GM06990 (cell line): Measurements from ENCODE around the gene HRH3.

Source experiments
- DNase-seq: peaks from one replicate; pipeline ENCODE4 v3.0.0-alpha.2; 2011; ENCODE audit not compliant: insufficient read length; ENCODE audit errors: extremely low read depth
- H3K27me3 ChIP-seq: replicated peaks from 2 replicates; pipeline ENCODE4 v1.6.0; 2011; ENCODE audit warnings: low read length; ENCODE audit not compliant: control insufficient read depth, insufficient read depth
- H3K36me3 ChIP-seq: 2 replicates; pipeline ENCODE4 v1.5.1; 2011; ENCODE audit warnings: low read length; ENCODE audit not compliant: control insufficient read depth, insufficient read depth
- H3K4me3 ChIP-seq: replicated peaks from 2 replicates; pipeline ENCODE4 v1.5.1; 2011; ENCODE audit warnings: low read depth, mild to moderate bottlenecking, control low read depth, low read length
- CTCF ChIP-seq: IDR thresholded peaks from 2 replicates; pipeline ENCODE4 v1.5.1; 2011; ENCODE audit warnings: low read length, control low read depth, mild to moderate bottlenecking, inconsistent platforms; ENCODE audit not compliant: insufficient read depth, poor library complexity, severe bottlenecking

Gene HRH3

GRCh38 chr20:62215020-62215990 lies 4.8 kb downstream of the HRH3 start:
- no peak for DNase-seq
- no peak for TF ChIP-seq CTCF
- Histone ChIP-seq H3K27me3 (no peaks in the 10 kb centered on the region; the same call in 1 of the 2 replicates), H3K4me3 (no peak overlapping the region), H3K36me3 (no peaks in the 10 kb centered on the region)

DNA sequence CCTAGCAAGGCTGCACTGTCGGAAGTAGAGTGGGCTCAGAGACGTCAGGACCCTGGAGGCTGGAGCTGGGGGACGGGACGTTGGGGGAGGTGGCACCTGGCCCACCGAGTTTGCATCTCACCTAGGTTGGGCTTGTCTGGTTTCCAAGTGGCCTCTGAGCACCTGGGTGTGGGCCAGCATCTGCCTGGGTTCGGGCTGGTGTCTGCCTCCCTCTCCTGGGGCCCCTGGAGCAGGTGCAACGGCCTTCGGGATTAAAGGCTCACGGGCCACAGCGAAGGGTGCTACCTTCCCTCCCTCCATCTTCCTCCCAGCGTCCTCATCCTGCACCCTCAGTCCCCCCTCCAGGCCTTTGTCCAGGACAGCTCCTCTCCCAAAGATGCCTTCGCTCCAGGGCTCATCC lies 6.0 kb downstream of the HRH3 start:
- DNase-seq = no peak
- no peaks in the 10 kb centered on the region; the same call in 1 of the 2 replicates for H3K27me3 ChIP-seq
- no peak for TF ChIP-seq CTCF
- H3K36me3 ChIP-seq = no peaks in the 10 kb centered on the region
- H3K4me3 ChIP-seq = no peak overlapping the region

- DNase-seq = no peak
- H3K4me3 ChIP-seq = no peak overlapping the region
- H3K27me3 ChIP-seq = no peaks in the 10 kb centered on the region; the same call in 1 of the 2 replicates
- no peak for TF ChIP-seq CTCF
- H3K36me3 ChIP-seq = no peaks in the 10 kb centered on the region
Observed at GRCh38 chr20:62212299-62212698, 7.8 kb downstream of the HRH3 start.

GRCh38 chr20:62211769-62212288 lies 8.2 kb downstream of the HRH3 start:
- no peak for DNase-seq
- TF ChIP-seq CTCF = no peak
- H3K4me3 ChIP-seq = no peak overlapping the region
- H3K27me3 ChIP-seq = no peaks in the 10 kb centered on the region; the same call in 1 of the 2 replicates
- no peaks in the 10 kb centered on the region for H3K36me3 ChIP-seq

GRCh38 chr20:62211216-62211615 lies 8.9 kb downstream of the HRH3 start:
- Histone ChIP-seq H3K36me3 (no peaks in the 10 kb centered on the region; the same call in 1 of the 2 replicates), H3K4me3 (no peak overlapping the region), H3K27me3 (no peaks in the 10 kb centered on the region)
- no peak for DNase-seq
- no peak for TF ChIP-seq CTCF
